ENCODE results near the gene ASB10. TPM values are rescaled to one million over a fixed set of nuclear protein-coding genes. Genes with fewer than 3 reads are reported as not detected.

ASB10 gene
- total RNA-seq, 1 donor = not detected

DNA sequence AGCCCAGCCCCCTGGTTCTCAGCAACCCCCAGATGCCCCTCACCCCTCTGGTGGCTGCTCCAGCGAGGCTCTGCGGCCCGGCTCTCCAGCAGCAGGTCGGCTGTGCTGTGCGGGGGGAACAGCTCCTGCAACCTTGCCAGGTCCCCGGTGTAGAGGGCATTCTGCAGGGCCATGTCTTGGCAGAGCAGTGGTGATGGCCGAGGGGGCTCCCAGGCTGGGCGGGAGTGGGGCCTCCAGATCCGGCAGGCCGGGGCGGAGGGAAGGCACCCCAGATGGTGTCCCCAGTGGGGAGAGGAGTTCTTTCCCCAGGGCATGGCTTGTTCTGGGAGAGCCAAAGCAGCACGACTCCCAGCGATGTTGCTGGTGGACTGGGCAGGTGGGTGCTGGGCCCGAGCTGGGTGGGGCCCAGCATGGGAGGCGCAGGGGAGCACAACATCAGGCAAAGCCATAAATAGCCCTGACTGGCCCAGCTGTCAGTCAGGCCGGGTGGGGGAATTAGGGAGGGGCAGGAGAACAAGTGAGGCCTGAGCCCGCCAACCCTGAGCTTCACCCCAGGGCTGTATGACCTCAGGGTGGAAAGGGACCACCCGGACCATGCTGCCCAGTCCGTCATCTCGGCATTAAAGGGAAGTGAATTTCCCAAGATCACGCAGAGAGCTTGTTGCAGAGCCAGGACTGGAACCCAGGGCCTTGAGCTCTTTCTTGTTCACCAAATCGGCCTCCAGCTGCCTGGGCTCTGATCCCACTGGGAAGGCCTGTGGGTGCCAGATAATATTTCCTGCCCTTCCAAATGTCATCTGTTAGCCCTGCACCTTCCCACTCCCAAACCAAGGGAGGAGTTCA is 580 bp upstream of the ASB10 start:
- Histone ChIP-seq H4K20me1 (ENCODE audit: insufficient read depth, low read length) (no peaks in the 10 kb centered on the region), H2AFZ (ENCODE audit: low read length) (no peak overlapping the region), H3K4me1 (ENCODE audit: insufficient read depth, low read length) (no peaks in the 10 kb centered on the region), H3K4me2 (ENCODE audit: insufficient read depth, low read length) (no peak overlapping the region), H3K79me2 (ENCODE audit: insufficient read depth, low read length) (no peaks in the 10 kb centered on the region), H3K4me3 (ENCODE audit: insufficient read depth, low read length) (no peak overlapping the region), H3K27me3 (ENCODE audit: insufficient read depth, low read length) (peaks cover 33% of the 10 kb centered on the region), H3K27ac (ENCODE audit: low read depth, low read length) (no peak overlapping the region), H3K36me3 (ENCODE audit: insufficient read depth, low read length) (no peaks in the 10 kb centered on the region), H3K9me3 (ENCODE audit: low read depth, low read length) (no peaks in the 10 kb centered on the region)
- no peak for DNase-seq (ENCODE audit: insufficient read length, low spot score, missing footprints)
- TF ChIP-seq, protein P1, sequence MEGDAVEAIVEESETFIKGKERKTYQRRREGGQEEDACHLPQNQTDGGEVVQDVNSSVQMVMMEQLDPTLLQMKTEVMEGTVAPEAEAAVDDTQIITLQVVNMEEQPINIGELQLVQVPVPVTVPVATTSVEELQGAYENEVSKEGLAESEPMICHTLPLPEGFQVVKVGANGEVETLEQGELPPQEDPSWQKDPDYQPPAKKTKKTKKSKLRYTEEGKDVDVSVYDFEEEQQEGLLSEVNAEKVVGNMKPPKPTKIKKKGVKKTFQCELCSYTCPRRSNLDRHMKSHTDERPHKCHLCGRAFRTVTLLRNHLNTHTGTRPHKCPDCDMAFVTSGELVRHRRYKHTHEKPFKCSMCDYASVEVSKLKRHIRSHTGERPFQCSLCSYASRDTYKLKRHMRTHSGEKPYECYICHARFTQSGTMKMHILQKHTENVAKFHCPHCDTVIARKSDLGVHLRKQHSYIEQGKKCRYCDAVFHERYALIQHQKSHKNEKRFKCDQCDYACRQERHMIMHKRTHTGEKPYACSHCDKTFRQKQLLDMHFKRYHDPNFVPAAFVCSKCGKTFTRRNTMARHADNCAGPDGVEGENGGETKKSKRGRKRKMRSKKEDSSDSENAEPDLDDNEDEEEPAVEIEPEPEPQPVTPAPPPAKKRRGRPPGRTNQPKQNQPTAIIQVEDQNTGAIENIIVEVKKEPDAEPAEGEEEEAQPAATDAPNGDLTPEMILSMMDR (IDR thresholded peaks at IDR 0.05; ENCODE audit: extremely low read depth, low read depth, low read length) = no peak

DNA sequence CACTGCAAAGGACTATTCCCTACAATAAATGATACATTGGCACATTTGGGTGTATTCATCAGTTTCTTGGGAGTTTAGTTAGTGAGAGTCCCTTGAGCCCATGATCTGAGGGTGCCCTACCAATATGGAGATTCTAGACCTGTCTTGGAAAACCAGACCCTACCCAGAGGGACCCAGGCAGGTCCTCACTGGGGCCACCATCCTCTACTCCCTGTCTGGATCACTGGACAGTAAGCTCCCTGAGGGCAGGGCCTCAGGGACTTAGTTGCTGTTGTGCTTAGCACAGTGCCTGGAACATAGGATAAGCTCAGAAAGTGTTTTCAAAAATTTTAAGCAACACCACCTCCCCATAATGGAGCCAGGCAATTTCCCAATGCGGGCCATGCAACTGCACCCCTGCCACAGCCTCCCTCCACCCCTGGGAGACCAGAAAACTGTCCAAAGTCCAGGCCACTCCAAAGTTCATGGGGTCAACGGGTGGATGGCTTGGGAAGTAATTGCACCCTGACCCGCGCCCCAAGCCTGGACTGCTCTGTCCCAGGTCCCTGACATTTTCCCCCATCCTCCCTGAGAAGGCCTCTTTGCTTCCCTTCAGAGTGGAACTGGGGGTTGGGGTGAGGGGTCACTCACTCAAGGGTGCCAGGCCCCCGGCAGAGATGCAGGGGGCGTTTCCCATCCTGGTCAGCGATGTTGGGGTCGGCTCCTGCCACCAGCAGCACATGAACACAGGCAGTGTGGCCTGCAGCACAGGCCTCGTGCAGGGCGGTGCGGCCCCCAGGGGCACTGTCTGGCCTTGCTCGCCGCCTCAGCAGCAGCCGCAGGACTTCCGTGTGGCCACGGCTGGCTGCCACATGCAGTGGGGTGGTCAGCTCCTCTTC is 1.0 kb downstream of the ASB10 start:
- Histone ChIP-seq H4K20me1 (ENCODE audit: insufficient read depth, low read length) (no peaks in the 10 kb centered on the region), H2AFZ (ENCODE audit: low read length) (no peak overlapping the region), H3K9me3 (ENCODE audit: low read depth, low read length) (no peaks in the 10 kb centered on the region), H3K27me3 (ENCODE audit: insufficient read depth, low read length) (peaks cover 36% of the 10 kb centered on the region), H3K79me2 (ENCODE audit: insufficient read depth, low read length) (no peaks in the 10 kb centered on the region), H3K4me1 (ENCODE audit: insufficient read depth, low read length) (no peaks in the 10 kb centered on the region), H3K4me3 (ENCODE audit: insufficient read depth, low read length) (no peak overlapping the region), H3K27ac (ENCODE audit: low read depth, low read length) (no peak overlapping the region), H3K4me2 (ENCODE audit: insufficient read depth, low read length) (no peak overlapping the region), H3K36me3 (ENCODE audit: insufficient read depth, low read length) (no peaks in the 10 kb centered on the region)
- DNase-seq (ENCODE audit: insufficient read length, low spot score, missing footprints) = no peak
- TF ChIP-seq, protein P1 (IDR thresholded peaks at IDR 0.05; ENCODE audit: extremely low read depth, low read depth, low read length) = no peak

DNA sequence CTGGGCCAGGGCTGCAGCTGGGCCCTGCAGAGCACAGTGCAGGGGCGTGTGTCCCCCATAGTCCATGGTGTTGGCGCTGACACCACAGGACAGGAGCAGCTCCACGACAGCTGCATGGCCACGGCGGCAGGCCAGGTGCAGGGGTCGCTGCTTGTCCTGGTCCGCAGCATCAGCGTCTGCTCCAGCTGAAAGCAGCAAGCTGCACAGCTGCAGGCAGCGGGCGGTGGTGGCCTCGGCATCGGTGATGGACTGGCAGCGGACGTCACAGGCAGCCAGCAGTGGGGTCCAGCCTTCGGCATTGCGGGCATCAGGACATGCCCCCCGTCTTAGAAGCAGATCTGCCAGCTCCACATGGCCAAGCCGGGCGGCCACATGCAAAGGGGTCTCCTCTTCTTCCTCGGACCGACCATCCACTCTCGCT is 6.0 kb downstream of the ASB10 start:
- Histone ChIP-seq H3K4me3 (ENCODE audit: insufficient read depth, low read length) (no peak overlapping the region), H4K20me1 (ENCODE audit: insufficient read depth, low read length) (peaks cover 3% of the 10 kb centered on the region), H3K4me2 (ENCODE audit: insufficient read depth, low read length) (no peak overlapping the region), H2AFZ (ENCODE audit: low read length) (no peak overlapping the region), H3K27me3 (ENCODE audit: insufficient read depth, low read length) (peaks cover 39% of the 10 kb centered on the region), H3K9me3 (ENCODE audit: low read depth, low read length) (no peaks in the 10 kb centered on the region), H3K27ac (ENCODE audit: low read depth, low read length) (no peak overlapping the region), H3K4me1 (ENCODE audit: insufficient read depth, low read length) (no peaks in the 10 kb centered on the region), H3K79me2 (ENCODE audit: insufficient read depth, low read length) (no peaks in the 10 kb centered on the region), H3K36me3 (ENCODE audit: insufficient read depth, low read length) (no peaks in the 10 kb centered on the region)
- TF ChIP-seq, protein P1 (IDR thresholded peaks at IDR 0.05; ENCODE audit: extremely low read depth, low read depth, low read length) = no peak
- peak; percentile 13 for DNase-seq (ENCODE audit: insufficient read length, low spot score, missing footprints)

DNA sequence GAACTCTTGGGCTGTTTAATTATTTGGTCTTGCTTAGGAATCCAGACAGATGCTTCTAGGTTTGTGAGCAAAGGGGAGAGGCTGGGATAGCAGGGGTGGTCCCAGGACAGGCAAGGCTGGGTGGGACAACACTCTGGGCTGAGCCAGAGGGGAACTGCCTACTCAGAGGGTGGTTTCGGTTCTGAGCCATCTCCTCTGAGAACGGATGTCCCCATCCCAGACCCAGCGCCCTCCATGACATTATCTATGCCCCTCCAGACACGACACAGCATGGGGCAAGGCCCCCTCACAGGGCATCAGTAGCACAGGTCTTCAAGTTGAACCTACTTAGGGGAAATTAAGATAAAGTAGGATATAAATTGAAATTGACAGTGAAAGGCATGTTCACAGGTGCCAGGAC is 7.1 kb downstream of the ASB10 start:
- Histone ChIP-seq H3K79me2 (ENCODE audit: insufficient read depth, low read length) (no peaks in the 10 kb centered on the region), H3K9me3 (ENCODE audit: low read depth, low read length) (no peaks in the 10 kb centered on the region), H4K20me1 (ENCODE audit: insufficient read depth, low read length) (peaks cover 3% of the 10 kb centered on the region), H2AFZ (ENCODE audit: low read length) (no peak overlapping the region), H3K36me3 (ENCODE audit: insufficient read depth, low read length) (no peaks in the 10 kb centered on the region), H3K4me2 (ENCODE audit: insufficient read depth, low read length) (no peak overlapping the region), H3K4me3 (ENCODE audit: insufficient read depth, low read length) (no peak overlapping the region), H3K27ac (ENCODE audit: low read depth, low read length) (no peak overlapping the region), H3K27me3 (ENCODE audit: insufficient read depth, low read length) (peaks cover 43% of the 10 kb centered on the region), H3K4me1 (ENCODE audit: insufficient read depth, low read length) (no peaks in the 10 kb centered on the region)
- TF ChIP-seq, protein P1 (IDR thresholded peaks at IDR 0.05; ENCODE audit: extremely low read depth, low read depth, low read length) = no peak
- DNase-seq (ENCODE audit: insufficient read length, low spot score, missing footprints) = peak; percentile 65
